ENCODE data around the gene NTSR1. TPM values are rescaled to one million over a fixed set of nuclear protein-coding genes. Genes with fewer than 3 reads are reported as not detected.

Gene NTSR1
- total RNA-seq, 1 experiment from 2014 or later, result 0.98 TPM

GRCh38 chr20:62739581-62740285 is 31.1 kb downstream of the NTSR1 start:
- DNase-seq (ENCODE audit: low read depth), result peak; percentile 83

DNA sequence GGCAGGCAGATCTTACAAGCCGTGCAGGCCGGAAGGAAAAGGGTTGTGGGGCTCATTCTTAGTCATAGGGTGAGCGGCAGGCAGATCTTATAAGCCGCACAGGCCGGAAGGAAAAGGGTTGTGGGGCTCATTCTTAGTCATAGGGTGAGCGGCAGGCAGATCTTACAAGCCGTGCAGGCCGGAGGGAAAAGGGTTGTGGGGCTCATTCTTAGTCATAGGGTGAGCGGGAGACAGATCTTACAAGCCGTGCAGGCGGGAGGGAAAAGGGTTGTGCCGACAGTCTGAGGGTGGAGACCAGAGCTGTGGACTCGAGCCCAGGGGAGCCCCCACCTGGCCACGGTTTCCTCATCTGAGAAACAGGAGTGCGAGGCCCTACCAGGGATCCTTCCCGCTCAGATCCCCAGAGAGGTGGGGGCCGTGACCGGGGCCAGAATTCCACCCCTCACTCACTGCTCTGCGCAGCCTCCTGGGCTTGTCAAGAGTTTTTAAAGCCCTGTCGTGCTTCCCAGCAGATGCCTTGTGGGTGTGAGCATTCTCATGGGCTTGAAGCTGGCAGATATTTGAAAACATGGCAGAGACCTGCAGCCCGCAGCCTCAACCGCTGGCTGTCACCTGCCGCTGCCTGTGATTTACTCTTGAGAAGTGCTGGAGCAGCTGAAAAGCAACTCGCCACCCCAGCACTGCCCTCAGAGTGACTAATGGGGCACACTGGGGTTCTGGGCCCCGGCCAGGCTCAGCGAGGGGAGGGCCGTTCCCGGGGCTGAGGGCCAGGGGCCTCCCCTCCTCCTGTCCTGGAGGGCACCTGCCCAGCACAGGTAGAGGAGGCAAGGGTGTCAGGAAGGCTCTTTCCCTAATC is 31.9 kb downstream of the NTSR1 start:
- peak; percentile 97 for DNase-seq (ENCODE audit: low read depth)

DNA sequence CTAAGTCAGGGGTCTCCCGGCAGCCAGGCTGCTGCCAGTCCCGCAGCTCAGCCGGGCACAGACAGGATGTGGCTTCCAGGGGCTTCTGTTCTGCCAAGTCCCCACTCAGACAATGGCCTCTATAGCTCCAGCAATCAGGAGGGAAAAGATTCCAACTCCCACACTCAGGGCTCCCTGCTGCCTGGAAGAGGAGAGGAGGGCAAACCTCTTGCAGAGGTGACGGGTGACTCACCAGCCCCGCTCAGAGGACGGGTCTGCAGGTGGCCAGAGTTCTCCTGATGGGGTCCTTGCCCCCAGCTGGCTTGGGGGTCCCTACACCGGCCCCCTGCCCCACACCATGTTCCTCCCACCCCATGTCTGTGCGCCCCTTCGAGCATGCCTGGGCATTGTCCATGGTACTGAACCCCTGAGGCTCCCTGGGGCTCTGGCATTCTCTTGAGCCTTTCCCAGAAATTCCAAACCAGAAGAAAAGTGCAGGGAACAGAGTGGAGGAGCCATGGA is 32.6 kb downstream of the NTSR1 start:
- peak; percentile 51 for DNase-seq (ENCODE audit: low read depth)

- DNase-seq (ENCODE audit: low read depth), result no peak
These were observed 33.3 kb downstream of the NTSR1 start for GRCh38 chr20:62741701-62742491.

DNA sequence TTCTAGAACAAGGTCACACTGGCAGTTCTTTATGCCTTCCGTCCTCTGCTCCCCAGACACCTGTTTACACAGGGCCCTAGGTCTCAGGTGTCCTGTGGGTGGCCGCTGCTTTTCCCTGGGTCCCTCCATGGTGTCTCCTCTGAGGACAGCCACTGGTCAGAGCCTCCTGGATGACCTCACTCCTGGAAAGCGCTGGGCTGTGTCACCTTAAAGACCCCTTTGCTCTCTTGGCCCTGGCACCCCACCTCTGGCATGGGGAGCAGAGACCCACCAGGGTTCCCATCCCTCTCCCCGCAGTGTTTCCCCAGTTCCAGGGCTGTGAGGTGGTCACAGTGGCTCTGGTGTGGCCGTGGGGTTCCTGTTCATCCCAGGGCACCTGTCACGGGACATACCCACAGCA is 33.9 kb downstream of the NTSR1 start:
- DNase-seq (ENCODE audit: low read depth), result no peak

DNA sequence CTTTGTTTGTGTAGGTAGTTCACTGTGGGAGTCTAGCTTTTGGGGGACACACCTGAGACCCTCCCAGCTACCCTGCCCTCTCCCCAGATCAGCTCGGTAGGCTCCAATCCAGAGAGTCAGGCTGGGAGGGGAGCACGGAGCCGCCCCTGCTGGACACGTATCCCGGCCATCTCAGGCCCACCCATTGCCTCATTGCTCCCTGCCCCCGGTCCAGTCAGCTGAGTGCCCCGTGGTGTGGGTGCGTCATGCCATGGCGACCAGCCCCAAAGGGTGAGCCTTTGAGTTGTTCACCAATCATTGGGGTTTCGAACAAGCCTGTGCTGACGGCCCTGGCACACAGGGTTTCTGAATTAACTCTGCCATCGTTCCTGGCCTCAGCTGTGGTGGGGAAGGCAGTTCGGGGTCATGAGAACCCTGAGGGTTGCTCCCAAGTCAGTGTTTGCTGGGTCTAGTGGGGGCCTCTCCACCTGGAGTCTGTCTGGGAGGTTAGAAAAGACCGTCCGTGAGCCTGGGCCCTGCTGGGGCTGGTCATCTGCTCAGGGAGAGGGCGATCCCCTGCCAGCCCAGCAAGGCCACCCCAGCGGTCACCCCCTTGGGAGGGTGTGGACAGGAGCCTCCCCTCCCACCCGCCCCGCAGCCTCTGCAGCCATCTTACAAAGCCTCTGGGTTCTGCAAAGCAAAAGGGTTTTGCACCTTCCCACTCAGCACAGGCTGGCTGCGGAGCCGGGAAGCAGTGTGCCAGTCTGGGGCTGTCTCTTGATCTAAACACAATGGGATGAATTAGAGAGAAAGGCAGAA is 34.5 kb downstream of the NTSR1 start:
- DNase-seq (ENCODE audit: low read depth), result no peak

- DNase-seq (ENCODE audit: low read depth), result no peak
These were observed 35.2 kb downstream of the NTSR1 start for GRCh38 chr20:62743777-62744317.

DNA sequence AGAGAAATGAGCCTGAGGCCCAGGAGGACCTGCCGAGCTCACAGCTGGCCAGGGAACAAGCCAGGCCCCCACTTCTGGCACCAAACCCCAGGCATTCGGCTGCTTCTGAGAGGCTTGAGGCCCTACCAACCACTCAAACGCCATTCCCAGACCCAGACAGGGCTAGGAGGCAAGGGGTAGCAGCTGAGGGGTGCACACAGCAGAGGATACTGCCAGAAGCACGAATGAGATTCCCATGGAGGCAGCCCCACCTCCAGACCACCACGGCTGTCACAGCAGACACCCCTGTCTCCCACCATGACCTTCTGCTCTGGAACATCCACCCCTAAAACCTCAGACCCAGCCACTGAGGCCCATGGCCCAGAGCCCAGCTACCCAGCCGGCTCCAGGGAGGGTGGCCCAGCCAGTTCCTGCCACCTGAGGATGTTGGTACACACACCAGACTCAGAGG is 36.1 kb downstream of the NTSR1 start:
- no peak for DNase-seq (ENCODE audit: low read depth)

DNA sequence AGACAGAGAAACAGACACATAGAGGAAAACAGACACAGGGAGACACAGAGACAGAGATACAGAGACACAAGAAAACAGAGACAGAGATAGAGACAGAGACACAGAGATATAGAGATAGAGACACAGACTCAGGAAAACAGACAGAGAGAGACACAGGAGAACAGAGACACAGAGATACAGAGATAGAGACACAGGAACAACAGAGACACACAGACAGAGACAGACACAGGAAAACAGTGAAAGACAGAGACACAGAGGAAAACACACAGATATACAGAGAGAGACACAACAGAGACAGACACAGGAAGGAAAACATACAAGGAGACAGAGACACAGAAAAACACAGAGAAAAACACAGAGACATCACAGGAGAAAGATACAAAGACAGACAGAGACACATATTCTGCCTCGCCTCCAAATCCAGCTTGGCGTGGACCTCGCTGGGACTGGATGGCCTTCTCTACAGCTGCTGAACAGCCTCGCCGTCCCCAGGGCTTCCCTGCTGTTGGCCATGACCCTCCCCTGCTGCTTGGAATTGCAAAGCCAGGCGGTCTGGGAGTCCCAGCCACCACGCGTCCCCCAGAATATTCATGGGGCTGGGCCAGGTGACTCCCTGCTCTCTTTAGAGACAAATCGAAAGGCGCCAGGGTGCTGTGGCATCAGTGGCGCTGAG is 36.8 kb downstream of the NTSR1 start:
- DNase-seq (ENCODE audit: low read depth), result no peak

DNA sequence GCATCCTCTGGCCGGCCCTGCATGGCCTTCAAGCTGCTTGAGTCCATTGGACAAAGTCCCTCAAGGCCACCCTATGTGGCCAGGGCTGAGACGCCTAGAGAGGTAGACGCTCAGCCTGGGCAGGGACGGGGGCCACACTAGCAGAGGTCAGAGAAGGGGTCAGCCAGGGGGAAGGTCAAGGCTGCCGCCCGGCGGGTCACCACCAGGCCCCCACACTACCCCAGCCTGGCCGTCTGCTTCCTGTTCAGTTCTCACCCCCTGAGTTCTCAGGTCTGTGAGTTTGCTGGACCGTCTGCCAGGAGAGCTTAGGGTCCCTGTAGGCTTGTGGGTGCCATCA is 37.3 kb downstream of the NTSR1 start:
- DNase-seq (ENCODE audit: low read depth), result no peak

GRCh38 chr20:62748311-62748710 is 39.7 kb downstream of the NTSR1 start:
- no peak for DNase-seq (ENCODE audit: low read depth)

DNA sequence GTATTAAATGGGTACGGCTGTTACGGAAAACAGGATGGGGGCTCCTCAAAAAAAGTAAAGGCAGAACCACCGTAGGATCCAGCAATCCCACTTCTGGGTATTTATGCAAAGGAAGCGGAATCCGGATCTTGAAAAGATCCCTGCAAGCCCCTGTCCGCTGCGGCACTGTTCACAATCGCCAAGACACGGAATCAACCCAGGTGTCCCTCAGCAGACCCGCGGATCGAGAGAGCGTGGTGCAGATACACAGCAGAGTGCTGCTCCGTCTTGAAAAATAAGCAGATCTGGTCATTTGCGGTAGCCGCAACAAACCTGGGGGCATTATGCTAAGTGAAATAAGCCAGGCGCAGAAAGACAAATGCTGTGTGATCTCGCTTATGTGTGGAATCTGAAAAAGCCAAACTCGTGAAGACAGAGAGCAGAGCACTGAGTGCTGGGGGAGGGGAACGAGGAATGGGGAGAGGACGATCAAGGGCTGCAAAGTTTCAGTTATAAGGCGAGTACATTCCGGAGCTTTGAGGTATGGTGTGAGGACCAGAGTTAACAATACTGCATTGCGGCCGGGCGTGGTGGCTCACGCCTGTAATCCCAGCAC is 41.3 kb downstream of the NTSR1 start:
- DNase-seq (ENCODE audit: low read depth), result no peak

DNA sequence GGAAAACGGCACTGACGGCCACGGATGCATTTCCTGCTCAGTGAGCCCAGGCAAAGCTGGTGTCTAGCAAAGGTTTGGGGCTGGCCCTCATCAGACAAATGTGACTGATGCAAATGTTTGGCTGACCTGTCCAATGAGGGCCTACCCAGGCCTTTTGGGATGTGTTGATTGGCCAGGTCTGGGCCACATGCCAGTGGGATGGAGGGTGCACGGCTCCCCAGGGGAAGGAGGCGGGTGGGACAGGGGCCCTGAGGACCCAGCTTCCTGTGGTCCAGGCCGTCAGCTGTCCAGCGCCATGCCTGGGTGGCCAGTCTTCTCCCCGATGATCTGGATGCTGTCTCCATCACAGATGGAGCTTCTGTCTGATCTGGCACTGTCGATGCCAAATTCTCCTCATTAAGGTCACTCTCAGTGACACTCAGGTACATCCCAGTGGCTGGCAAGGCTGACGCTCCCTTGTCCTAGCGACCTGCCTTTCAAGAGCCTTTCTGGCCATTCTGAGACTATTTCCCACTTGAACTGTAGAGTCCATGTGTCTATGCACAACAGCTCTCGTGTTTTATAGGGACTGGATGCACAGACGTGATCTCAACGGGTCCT is 43.0 kb downstream of the NTSR1 start:
- no peak for DNase-seq (ENCODE audit: low read depth)

DNA sequence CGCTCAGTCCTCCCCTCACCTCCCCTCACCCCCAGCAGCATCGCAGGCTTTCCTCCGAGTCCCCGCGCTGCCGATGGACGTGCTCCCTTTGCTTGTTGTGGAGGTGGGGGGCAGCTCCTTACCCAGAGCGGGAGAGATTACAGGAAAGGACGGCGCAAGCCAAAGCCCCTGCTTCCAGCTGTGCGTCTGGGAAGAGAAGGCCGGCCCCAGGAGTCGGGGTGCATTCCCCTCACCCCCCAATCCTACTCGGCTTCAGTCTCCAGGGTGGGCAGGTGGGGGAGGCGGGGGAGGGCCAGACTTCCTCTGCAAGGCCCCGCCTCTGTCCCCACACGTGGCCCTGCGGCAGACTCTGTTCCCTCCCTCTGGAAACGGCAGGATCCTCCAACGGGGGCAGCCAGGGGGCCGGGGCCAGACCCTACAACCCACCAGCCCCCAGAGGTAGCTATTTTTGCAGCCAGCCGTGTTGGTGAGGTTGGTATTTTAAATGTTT is 43.6 kb downstream of the NTSR1 start:
- DNase-seq (ENCODE audit: low read depth), result no peak

DNA sequence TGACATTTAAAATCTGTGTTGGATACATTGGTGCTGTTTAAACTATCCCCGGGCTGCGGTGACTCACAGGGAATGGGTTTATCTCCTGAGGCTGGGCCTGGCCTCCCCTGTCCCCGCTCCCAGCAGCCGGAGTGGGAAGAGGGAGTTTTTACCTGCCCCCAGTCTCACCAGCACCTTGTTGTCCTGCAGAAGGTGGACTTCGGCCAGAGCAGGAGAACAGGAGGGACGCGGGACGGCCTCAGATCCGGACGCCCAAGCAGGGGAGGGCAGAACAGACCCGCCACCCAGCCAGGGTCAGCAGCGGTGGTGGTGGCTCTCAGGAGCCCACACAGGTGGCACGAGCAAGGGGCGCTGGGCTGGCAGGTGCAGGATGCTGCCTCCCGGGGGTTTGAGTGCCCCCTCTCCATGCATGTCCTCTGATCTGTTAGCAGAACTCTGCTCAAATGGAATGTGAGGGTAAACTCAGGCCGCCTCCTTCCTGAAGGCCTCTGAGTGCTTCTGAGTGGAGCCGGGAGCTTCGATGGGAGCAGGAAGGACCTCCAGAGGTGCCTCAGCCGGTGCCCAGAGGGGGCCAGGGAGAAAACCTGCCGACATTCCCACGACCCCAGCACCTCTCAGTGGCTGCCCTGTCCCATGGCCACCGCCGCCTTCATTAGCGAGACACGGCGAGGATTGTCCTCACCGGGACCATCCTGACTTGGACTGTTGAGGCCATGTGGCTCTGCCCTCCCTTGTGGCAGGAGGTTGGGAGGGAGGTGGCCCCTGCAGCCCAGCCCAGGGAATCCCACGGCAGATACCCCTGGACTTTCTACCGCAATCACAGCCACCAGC is 44.2 kb downstream of the NTSR1 start:
- DNase-seq (ENCODE audit: low read depth), result no peak

GRCh38 chr20:62753626-62754025 is 45.0 kb downstream of the NTSR1 start:
- no peak for DNase-seq (ENCODE audit: low read depth)

DNA sequence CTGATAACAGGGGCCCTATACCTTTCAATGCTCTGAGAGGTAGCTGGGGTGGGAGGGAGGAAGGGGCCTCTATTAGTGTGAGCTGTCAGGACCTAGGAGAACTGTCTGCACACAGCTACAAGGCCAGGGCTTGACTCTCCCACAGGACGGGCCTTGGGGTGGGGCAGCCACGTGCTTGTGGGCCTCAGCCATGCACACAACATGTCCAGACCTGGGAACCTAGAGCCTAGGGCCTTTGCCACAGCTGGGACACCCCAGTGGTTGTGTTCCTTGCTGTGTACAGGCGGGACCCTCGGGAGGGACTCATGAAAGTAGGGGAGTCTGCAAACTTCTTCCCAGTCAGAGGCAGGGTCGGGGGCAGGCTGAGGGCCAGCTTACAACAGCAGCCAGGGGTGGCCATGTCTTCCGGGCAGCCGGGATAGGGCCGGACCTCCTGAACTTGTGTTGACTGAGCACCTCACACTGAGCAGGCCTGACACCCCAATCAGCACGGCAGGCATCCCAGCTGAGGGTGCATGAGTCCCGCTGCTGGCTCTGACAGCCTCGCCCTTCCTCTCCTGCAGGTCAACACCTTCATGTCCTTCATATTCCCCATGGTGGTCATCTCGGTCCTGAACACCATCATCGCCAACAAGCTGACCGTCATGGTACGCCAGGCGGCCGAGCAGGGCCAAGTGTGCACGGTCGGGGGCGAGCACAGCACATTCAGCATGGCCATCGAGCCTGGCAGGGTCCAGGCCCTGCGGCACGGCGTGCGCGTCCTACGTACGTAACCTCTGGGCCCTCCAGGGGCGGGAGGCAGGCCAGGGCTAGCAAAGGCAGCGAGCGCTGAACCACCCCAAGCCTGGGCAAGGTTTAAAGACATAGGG is 45.7 kb downstream of the NTSR1 start:
- no peak for DNase-seq (ENCODE audit: low read depth)

GRCh38 chr20:62754991-62755356 is 46.3 kb downstream of the NTSR1 start:
- no peak for DNase-seq (ENCODE audit: low read depth)

Measured in LHCN-M2 (cell line).